K562 (cell line): ENCODE results near the gene ZBTB22. TPM values are rescaled to one million over a fixed set of nuclear protein-coding genes. Genes with fewer than 3 reads are reported as not detected.
A peak's percentile ranks its signal among the peaks of the same experiment; 100 is the strongest.

Experiments used
- ATAC-seq: fragments of 200-7000 bp; cut with Tn5 transposase; 3 replicates; pipeline ENCODE4 v1.9.1; 2020; ENCODE audit warnings: moderate library complexity
- BruUV-seq: library from RNA; stranded (reverse); fragments of 400-500 nt; replicated peaks from 2 replicates; lab custom pipeline; 2021; lab: Mats Ljungman, UMichigan
- CTCF ChIA-PET: fragments of 300-600 bp; formaldehyde crosslinking; extraction: SDS; loops from one replicate; lab custom pipeline; 2021; ENCODE audit warnings: low intra/inter-chr PET ratio; lab: Yijun Ruan, JAX
- POLR2A ChIA-PET: fragments of 300-600, 350-650 bp; sonication (Branson Sonifier 250); formaldehyde crosslinking; extraction: SDS; loops from one replicate; lab custom pipeline; 2021; ENCODE audit warnings: antibody characterized with exemption, inconsistent platforms; lab: Yijun Ruan, JAX
- DNase-seq, 4 experiments: peaks; one replicate each; pipeline versions ENCODE4 v3.0.0 to v3.0.0-alpha.2; 2011 to 2018; ENCODE audit warnings: low spot score in 3 of 4, mixed read lengths in 3 of 4; ENCODE audit errors: extremely low read depth in 1 of 4
- FAIRE-seq: peaks from 2 replicates; lab custom pipeline; 2011; peaks lifted over from hg19 to GRCh38; lab: Jason Lieb, UNC
- H2AFZ ChIP-seq: 2 replicates; pipeline ENCODE4 v1.6.0; 2011; ENCODE audit warnings: low read depth, low read length, control low read depth, inconsistent platforms
- H3K27ac ChIP-seq: fragments of 200-600 bp; 3 replicates; pipeline ENCODE4 v1.8.0; 2011; ENCODE audit warnings: low read depth, mild to moderate bottlenecking, control low read depth, inconsistent platforms, low read length, moderate library complexity, mixed read lengths; ENCODE audit errors: extremely low read depth
- H3K27me3 ChIP-seq, 2 experiments: fragments of 300-600 bp in 1 of 2; 2 replicates in 1 of 2; 3 replicates in 1 of 2; pipeline versions ENCODE4 v1.6.0 to v1.8.0; 2011; ENCODE audit warnings: inconsistent platforms in 2 of 2, low read length in 2 of 2, mild to moderate bottlenecking in 1 of 2, mixed read lengths in 1 of 2, moderate library complexity in 1 of 2; ENCODE audit not compliant: control insufficient read depth in 2 of 2, insufficient read depth in 2 of 2
- H3K36me3 ChIP-seq: fragments of 300-600 bp; 3 replicates; pipeline ENCODE4 v1.8.0; 2011; ENCODE audit warnings: mild to moderate bottlenecking, low read length, inconsistent platforms; ENCODE audit not compliant: control insufficient read depth, insufficient read depth
- H3K4me1 ChIP-seq, 2 experiments: fragments of 200-600 bp in 1 of 2; replicated peaks in 1 of 2; 2 replicates in 1 of 2; 3 replicates in 1 of 2; pipeline versions ENCODE4 v1.5.1 to v1.8.0; 2011; ENCODE audit warnings: inconsistent platforms in 2 of 2, low read length in 2 of 2, mild to moderate bottlenecking in 1 of 2, mixed read lengths in 1 of 2, moderate library complexity in 1 of 2; ENCODE audit not compliant: control insufficient read depth in 2 of 2, insufficient read depth in 2 of 2
- H3K4me2 ChIP-seq: 2 replicates; pipeline ENCODE4 v1.6.1; 2011; ENCODE audit warnings: low read length, control low read depth, inconsistent platforms, mixed read lengths; ENCODE audit not compliant: insufficient read depth
- H3K4me3 ChIP-seq: fragments of 200-600 bp; sonication (generic), shearing (Covaris generic); 2 replicates; pipeline ENCODE4 v1.5.1; 2016; ENCODE audit warnings: control low read depth, inconsistent platforms
- H3K79me2 ChIP-seq: fragments of 200-600 bp; 3 replicates; pipeline ENCODE4 v1.8.0; 2011; ENCODE audit warnings: low read length, inconsistent platforms; ENCODE audit not compliant: control insufficient read depth, insufficient read depth
- H3K9ac ChIP-seq, 2 experiments: 2 replicates each; pipeline versions ENCODE4 v1.6.0 to v1.6.1; 2011; ENCODE audit warnings: low read depth in 2 of 2, low read length in 2 of 2, control low read depth in 1 of 2, inconsistent platforms in 1 of 2, mild to moderate bottlenecking in 1 of 2, mixed read lengths in 1 of 2; ENCODE audit not compliant: insufficient read depth in 1 of 2
- H3K9me1 ChIP-seq: one replicate; pipeline ENCODE4 v1.6.0; 2011; ENCODE audit warnings: inconsistent platforms, mild to moderate bottlenecking, low read length, moderate library complexity; ENCODE audit not compliant: control insufficient read depth, insufficient read depth
- H3K9me3 ChIP-seq: replicated peaks from 2 replicates; pipeline ENCODE4 v1.5.1; 2011; ENCODE audit warnings: low read depth, low read length, inconsistent platforms; ENCODE audit not compliant: control insufficient read depth, insufficient read depth
- H4K20me1 ChIP-seq: replicated peaks from 2 replicates; pipeline ENCODE4 v1.6.1; 2011; ENCODE audit warnings: low read length, inconsistent platforms, mixed read lengths; ENCODE audit not compliant: control insufficient read depth, insufficient read depth
- BHLHE40 ChIP-seq: IDR thresholded peaks from 2 replicates; pipeline ENCODE4 v1.6.1; 2011; ENCODE audit warnings: low read length, improper control_type of control experiment
- FOXK2 ChIP-seq, 2 experiments: fragments of 450-650 bp; IDR thresholded peaks in 1 of 2; conservative IDR thresholded peaks in 1 of 2; 2 replicates each; pipeline ENCODE4 v1.6.1; 2016; ENCODE audit warnings: low read depth in 2 of 2, mild to moderate bottlenecking in 1 of 2
- GABPB1 ChIP-seq: sonication (generic); formaldehyde crosslinking; IDR thresholded peaks from 2 replicates; pipeline ENCODE4 v1.8.0; 2022; ENCODE audit warnings: mild to moderate bottlenecking, missing genetic modification reagents
- HMG20A ChIP-seq: fragments of 450-650 bp; formaldehyde crosslinking; conservative IDR thresholded peaks from 2 replicates; pipeline ENCODE4 v1.4.0; 2020; ENCODE audit warnings: mild to moderate bottlenecking, mixed read lengths
- JUND ChIP-seq, 2 experiments: IDR thresholded peaks; 2 replicates in 1 of 2; 3 replicates in 1 of 2; pipeline ENCODE4 v1.6.1; 2011; ENCODE audit warnings: borderline replicate concordance in 2 of 2, low read depth in 2 of 2, low read length in 2 of 2, improper control_type of control experiment in 1 of 2, missing biosample characterization in 1 of 2, missing genetic modification characterization in 1 of 2, missing genetic modification reagents in 1 of 2
- MIER1 ChIP-seq: fragments of 450-650 bp; IDR thresholded peaks from 2 replicates; pipeline ENCODE4 v1.6.1; 2016; ENCODE audit warnings: antibody characterized with exemption, mild to moderate bottlenecking, low read depth
- RAD51 ChIP-seq: fragments of 450-650 bp; IDR thresholded peaks from 2 replicates; pipeline ENCODE4 v1.7.1; 2016; ENCODE audit warnings: low read depth, mild to moderate bottlenecking, borderline replicate concordance
- SIN3A ChIP-seq, 2 experiments: fragments of 150-350 bp in 1 of 2; IDR thresholded peaks; 2 replicates each; pipeline ENCODE4 v1.6.1; 2011 to 2016; ENCODE audit warnings: borderline replicate concordance in 2 of 2, low read depth in 2 of 2, low read length in 2 of 2, mild to moderate bottlenecking in 2 of 2, moderate library complexity in 2 of 2; ENCODE audit not compliant: control insufficient read depth in 1 of 2
- SUPT5H ChIP-seq: fragments of 450-650 bp; IDR thresholded peaks from 2 replicates; pipeline ENCODE4 v1.6.1; 2016
- TBP ChIP-seq: optimal IDR thresholded peaks from 2 replicates; pipeline ENCODE3; 2011; ENCODE audit warnings: low read depth, low read length, improper control_type of control experiment
- YY1 ChIP-seq, 3 experiments: IDR thresholded peaks; 2 replicates each; pipeline ENCODE4 v1.6.1; 2011; ENCODE audit warnings: low read length in 2 of 3, mild to moderate bottlenecking in 2 of 3, moderate library complexity in 2 of 3, borderline replicate concordance in 1 of 3, control low read depth in 1 of 3, low read depth in 1 of 3; ENCODE audit not compliant: insufficient read depth in 3 of 3, insufficient replicate concordance in 2 of 3, control insufficient read depth in 1 of 3, insufficient read length in 1 of 3; ENCODE audit errors: extremely low read depth in 1 of 3
- ZEB2 ChIP-seq: fragments of 450-650 bp; IDR thresholded peaks from 2 replicates; pipeline ENCODE4 v1.6.1; 2016
- ZNF263 ChIP-seq: sonication (generic); formaldehyde crosslinking; IDR thresholded peaks from 2 replicates; pipeline ENCODE4 v1.8.0; 2022; ENCODE audit warnings: mild to moderate bottlenecking, missing genetic modification reagents, borderline replicate concordance
- ZNF830 ChIP-seq: fragments of 250-450 bp; sonication (Bioruptor Pico); IDR thresholded peaks from 2 replicates; pipeline ENCODE4 v1.5.0; 2021; ENCODE audit warnings: mild to moderate bottlenecking
- WGBS: fragments of 100-300 bp; shearing (Covaris generic); methylation state at CpG from one replicate; pipeline ENCODE4 v1.1.6; 2016; ENCODE audit warnings: low coverage, mixed read lengths; ENCODE audit not compliant: insufficient coverage; ENCODE audit errors: missing lambda C conversion rate; 5-methylcytosine and 5-hydroxymethylcytosine counted together
- in situ Hi-C: fragments of 300-500 bp; cut with MboI; formaldehyde crosslinking; loops from 4 replicates; pipeline ENCODE4 v1.15.0; 2018; ENCODE audit warnings: inconsistent platforms, mixed read lengths
- intact Hi-C: fragments of 100-400 bp; cut with micrococcal nuclease; formaldehyde crosslinking; loops from 2 replicates; pipeline ENCODE4 v1.14.2; 2022
- polyA plus RNA-seq, 8 experiments: library from polyadenylated mRNA; depleted of rRNA in 4 of 8; stranded (reverse) in 5 of 8; unstranded in 3 of 8; fragments of >200 nt; fragmentation: Nextera tagmentation in 2 of 8; fragmentation: Illumina TruSeq in 1 of 8; extraction: Ambion mirVana in 2 of 8; extraction: Trizol in 1 of 8; gene quantifications; 2 replicates each; pipeline versions ENCODE4 v1.2.1 to v1.2.3, GENCODE V29; 2011 to 2014; ENCODE audit warnings: inconsistent platforms in 1 of 8, missing spikeins in 1 of 8
- total RNA-seq, 7 experiments: library from RNA; depleted of rRNA in 6 of 7; stranded (reverse); fragments of >200 nt in 6 of 7; fragmentation: Illumina TruSeq in 2 of 7; extraction: Trizol in 2 of 7; gene quantifications; 2 replicates each; pipeline versions ENCODE4 v1.2.1 to v1.2.3, GENCODE V29; 2011 to 2021; ENCODE audit warnings: low replicate concordance in 1 of 7
- TF ChIP-seq, protein P1 (sequence below): fragments of 250-450 bp; sonication (Bioruptor Pico); IDR thresholded peaks from 2 replicates; pipeline ENCODE4 v1.8.0; 2022; ENCODE audit warnings: moderate library complexity, mild to moderate bottlenecking, inconsistent platforms
- TF ChIP-seq, protein P2 (sequence below): sonication (generic); formaldehyde crosslinking; IDR thresholded peaks from 2 replicates; pipeline ENCODE4 v1.8.1; 2022; ENCODE audit warnings: missing genetic modification reagents

The ZBTB22 gene
- total and polyA plus RNA-seq, 9 of the 15 experiments (the other 6 are each of a cell fraction or from before 2014, with no cell fraction given): 0.21 to 11.9 (median 7.1) TPM

DNA sequence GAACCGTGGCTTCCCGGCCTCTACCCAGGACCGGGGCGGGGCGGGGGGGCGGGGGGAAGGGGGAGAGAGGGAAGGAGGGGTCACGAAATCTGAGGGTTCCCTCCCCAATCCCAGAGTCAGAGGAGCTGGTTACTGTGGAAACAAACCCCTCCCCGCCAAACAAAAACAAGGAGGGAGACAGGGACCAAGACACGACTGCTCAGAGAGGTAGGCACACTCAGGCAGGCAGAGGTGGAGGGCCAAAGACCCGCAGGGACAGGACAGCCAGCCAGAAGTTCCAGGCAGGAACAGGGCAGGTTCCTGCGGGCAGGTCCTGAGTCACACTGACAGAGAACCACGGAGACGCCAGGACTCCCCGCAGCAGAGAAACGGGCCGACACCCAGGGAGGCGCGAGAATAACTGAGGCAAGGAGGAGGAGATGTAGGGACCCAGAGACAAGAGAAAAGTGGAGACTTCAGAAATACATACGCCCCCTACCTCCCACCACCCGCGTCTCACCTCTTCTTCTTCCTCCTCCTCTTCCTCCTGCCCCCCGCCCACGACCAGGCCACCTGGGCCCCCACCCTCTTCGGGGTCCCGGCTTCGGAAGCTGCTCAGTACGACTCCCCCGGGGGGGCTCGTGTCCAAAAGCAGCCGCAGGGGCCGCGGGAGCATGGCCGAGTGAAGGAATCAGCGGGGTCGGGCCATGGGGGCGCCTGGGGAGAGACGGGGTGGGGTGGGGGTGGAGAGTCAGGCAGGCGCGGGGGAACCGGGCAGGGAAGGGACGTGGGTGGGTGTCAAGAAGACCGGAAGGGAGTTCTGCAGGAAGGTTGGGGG is 19.4 kb downstream of the ZBTB22 start:
- no peaks in the 10 kb centered on the region for H3K9me3 ChIP-seq
- intact Hi-C loops (loop anchor here (5.0 kb wide), 3 partner anchors 94 to 129 kb away; partner anchors contain the start of genes KIFC1 and PHF1), in situ Hi-C loops (no loop called here)
- BruUV-seq: TSS peak; percentile 5
- H3K9ac ChIP-seq: peak overlapping the region; percentile 94 to 98
- peak overlapping the region; percentile 94 for H3K27ac ChIP-seq
- no peaks in the 10 kb centered on the region for H3K27me3 ChIP-seq
- ChIA-PET POLR2A (interaction anchor here (0.6 to 3.8 kb wide), 14 partner anchors 8 to 1961 kb away, joined by 3 to 36 read pairs (median 4); partner anchors contain the start of genes B3GALT4, PFDN6, TAPBP and WDR46), CTCF (interaction anchor here (0.5 to 2.4 kb wide), 2 partner anchors 18 to 76 kb away, joined by 7 to 20 read pairs; no protein-coding TSS in a partner anchor)
- peaks cover 50% of the 10 kb centered on the region for H3K79me2 ChIP-seq
- peak; percentile 77 for FAIRE-seq
- H3K36me3 ChIP-seq: peaks cover 54% of the 10 kb centered on the region
- peak overlapping the region; percentile 95 for H3K4me2 ChIP-seq
- H3K4me3 ChIP-seq: peak overlapping the region; percentile 64
- H2AFZ ChIP-seq: peak overlapping the region; percentile 67
- WGBS: under 1% methylated on average over 28 of the region's 42 CpGs
- H3K9me1 ChIP-seq: peaks cover 6% of the 10 kb centered on the region
- H4K20me1 ChIP-seq: 0 out of 2 replicates have a peak, but pooled peaks cover 3% of the 10 kb centered on the region
- H3K4me1 ChIP-seq: peaks cover 11 to 41% of the 10 kb centered on the region in 2 experiments
- DNase-seq: peak; percentile 86 to 92 (median 89)
- ATAC-seq: peak; percentile 55
- TF ChIP-seq FOXK2 (conservative IDR thresholded peaks at IDR 0.05 in 1 of 2, IDR thresholded peaks at IDR 0.05 in 1 of 2; ENCODE audit: low read depth in 2 of 2) (peak; percentile 81), ZNF830 (CRISPR knock-in tag) (peak; percentile 86; the same call in 1 of the 2 replicates), RAD51 (no peak), TBP (peak; percentile 67), HMG20A (CRISPR knock-in tag) (no peak), SUPT5H (peak; percentile 74), JUND (IDR thresholded peaks at IDR 0.05; ENCODE audit: borderline replicate concordance, low read depth, low read length) (0 out of 2 replicates have a peak, but pooled peaks have one; percentile 1), JUND (tag; IDR thresholded peaks at IDR 0.05; ENCODE audit: borderline replicate concordance, low read depth, low read length) (no peak), BHLHE40 (no peak), SIN3A (IDR thresholded peaks at IDR 0.05; ENCODE audit: borderline replicate concordance in 2 of 2, control insufficient read depth in 1 of 2, low read depth in 2 of 2, low read length in 2 of 2) (peak; percentile 73 to 78; a peak in 1 of 4 replicates), GABPB1 (CRISPR knock-in tag) (peak; percentile 31; the same call in 1 of the 2 replicates), ZNF263 (CRISPR knock-in tag) (no peak), ZEB2 (peak; percentile 41; the same call in 1 of the 2 replicates), MIER1 (peak; percentile 60; the same call in 1 of the 2 replicates), YY1 (IDR thresholded peaks at IDR 0.05; ENCODE audit: borderline replicate concordance in 1 of 3, control insufficient read depth in 1 of 3, extremely low read depth in 1 of 3, insufficient read depth in 3 of 3, insufficient read length in 1 of 3, insufficient replicate concordance in 2 of 3, low read depth in 1 of 3, low read length in 2 of 3) (peak in 1 of 3 experiments; percentile 40)
- TF ChIP-seq, protein P1, sequence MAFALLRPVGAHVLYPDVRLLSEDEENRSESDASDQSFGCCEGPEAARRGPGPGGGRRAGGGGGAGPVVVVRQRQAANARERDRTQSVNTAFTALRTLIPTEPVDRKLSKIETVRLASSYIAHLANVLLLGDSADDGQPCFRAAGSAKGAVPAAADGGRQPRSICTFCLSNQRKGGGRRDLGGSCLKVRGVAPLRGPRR (CRISPR knock-in tag): no peak
- TF ChIP-seq, protein P2, sequence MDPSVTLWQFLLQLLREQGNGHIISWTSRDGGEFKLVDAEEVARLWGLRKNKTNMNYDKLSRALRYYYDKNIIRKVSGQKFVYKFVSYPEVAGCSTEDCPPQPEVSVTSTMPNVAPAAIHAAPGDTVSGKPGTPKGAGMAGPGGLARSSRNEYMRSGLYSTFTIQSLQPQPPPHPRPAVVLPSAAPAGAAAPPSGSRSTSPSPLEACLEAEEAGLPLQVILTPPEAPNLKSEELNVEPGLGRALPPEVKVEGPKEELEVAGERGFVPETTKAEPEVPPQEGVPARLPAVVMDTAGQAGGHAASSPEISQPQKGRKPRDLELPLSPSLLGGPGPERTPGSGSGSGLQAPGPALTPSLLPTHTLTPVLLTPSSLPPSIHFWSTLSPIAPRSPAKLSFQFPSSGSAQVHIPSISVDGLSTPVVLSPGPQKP (CRISPR knock-in tag): no peak
